HCT116 (cell line): ENCODE results near the gene ALG3. TPM values are rescaled to one million over a fixed set of nuclear protein-coding genes. Genes with fewer than 3 reads are reported as not detected.
A peak's percentile ranks its signal among the peaks of the same experiment; 100 is the strongest.

ENCODE experiments used
- ATAC-seq: fragments of 200-7000 bp; cut with Tn5 transposase; 2 replicates; pipeline ENCODE4 v1.9.1; 2020; ENCODE audit warnings: mild to moderate bottlenecking, moderate library complexity
- BruUV-seq: library from RNA; stranded (reverse); fragments of 400-500 nt; replicated peaks from 2 replicates; lab custom pipeline; 2021; lab: Mats Ljungman, UMichigan
- CTCF ChIA-PET: fragments of 300-600 bp; sonication (Branson Sonifier 250); formaldehyde crosslinking; loops from one replicate; lab custom pipeline; 2021; ENCODE audit warnings: antibody characterized with exemption; lab: Charles Lee
- POLR2A ChIA-PET: fragments of 300-600, 350-600 bp; sonication (Branson Sonifier 250); formaldehyde crosslinking; loops from one replicate; lab custom pipeline; 2021; ENCODE audit warnings: antibody characterized with exemption; lab: Charles Lee
- RAD21 ChIA-PET, 2 experiments: fragments of 300-600 bp; sonication (Branson Sonifier 250); formaldehyde crosslinking; loops; one replicate each; lab custom pipeline; 2023; ENCODE audit warnings: low total read pairs in 2 of 2; ENCODE audit not compliant: uncharacterized antibody in 2 of 2, unreplicated experiment in 2 of 2, low non-redundant PET in 1 of 2; lab: Charles Lee
- DNase-seq: peaks from one replicate; pipeline ENCODE4 v3.0.0-alpha.2; 2010; ENCODE audit warnings: low read depth, low spot score
- H2AFZ ChIP-seq: fragments of 200-600 bp; shearing (Covaris generic), sonication (generic); 2 replicates; pipeline ENCODE4 v1.6.1; 2017; ENCODE audit warnings: low read depth, mixed run types, mixed read lengths, antibody characterized with exemption, low read length; ENCODE audit not compliant: poor library complexity, severe bottlenecking
- H3K27ac ChIP-seq: 2 replicates; pipeline ENCODE4 v1.5.1; 2012; ENCODE audit warnings: low read depth, low read length
- H3K27me3 ChIP-seq: fragments of 200-600 bp; sonication (generic); 2 replicates; pipeline ENCODE4 v1.6.1; 2016; ENCODE audit warnings: mixed run types, low read length, mixed read lengths; ENCODE audit not compliant: insufficient read depth
- H3K36me3 ChIP-seq, 2 experiments: fragments of 200-500 bp in 1 of 2; fragments of 200-600 bp in 1 of 2; sonication (Bioruptor generic) in 1 of 2; sonication (generic) in 1 of 2; 2 replicates each; pipeline versions ENCODE4 v1.5.1 to v1.6.1; 2014 to 2016; ENCODE audit warnings: low read length in 2 of 2, inconsistent platforms in 1 of 2, mixed read lengths in 1 of 2, mixed run types in 1 of 2; ENCODE audit not compliant: insufficient read depth in 2 of 2, control insufficient read depth in 1 of 2
- H3K4me1 ChIP-seq, 2 experiments: fragments of 200-600 bp in 1 of 2; sonication (generic) in 1 of 2; 2 replicates each; pipeline versions ENCODE4 v1.5.1 to v1.6.1; 2012 to 2017; ENCODE audit warnings: low read length in 2 of 2, inconsistent platforms in 1 of 2, mild to moderate bottlenecking in 1 of 2, mixed read lengths in 1 of 2, mixed run types in 1 of 2, moderate library complexity in 1 of 2; ENCODE audit not compliant: insufficient read depth in 2 of 2, control insufficient read depth in 1 of 2
- H3K4me2 ChIP-seq: fragments of 200-600 bp; sonication (generic); 2 replicates; pipeline ENCODE4 v1.6.1; 2017; ENCODE audit warnings: mixed run types, low read length, mixed read lengths
- H3K4me3 ChIP-seq, 2 experiments: fragments of 200-600 bp in 1 of 2; sonication (generic) in 1 of 2; replicated peaks in 1 of 2; 2 replicates each; pipeline ENCODE4 v1.5.1; 2011 to 2016; ENCODE audit warnings: low read length in 2 of 2, control low read depth in 1 of 2, low read depth in 1 of 2, mild to moderate bottlenecking in 1 of 2, mixed read lengths in 1 of 2, mixed run types in 1 of 2
- H3K79me2 ChIP-seq: fragments of 200-600 bp; sonication (generic); 2 replicates; pipeline ENCODE4 v1.6.1; 2017; ENCODE audit warnings: mild to moderate bottlenecking, mixed run types, low read length, moderate library complexity, mixed read lengths; ENCODE audit not compliant: insufficient read depth
- H3K9ac ChIP-seq: fragments of 200-600 bp; sonication (generic); 2 replicates; pipeline ENCODE4 v1.6.1; 2016; ENCODE audit warnings: low read length, mixed read lengths
- H3K9me2 ChIP-seq: fragments of 200-600 bp; sonication (generic), shearing (Covaris generic); 2 replicates; pipeline ENCODE4 v1.6.1; 2017; ENCODE audit warnings: mixed run types, mild to moderate bottlenecking, moderate library complexity; ENCODE audit not compliant: insufficient read depth
- H3K9me3 ChIP-seq, 2 experiments: fragments of 200-500 bp in 1 of 2; fragments of 200-600 bp in 1 of 2; sonication (Bioruptor generic) in 1 of 2; sonication (generic) in 1 of 2; 2 replicates each; pipeline ENCODE4 v1.6.1; 2014 to 2017; ENCODE audit warnings: low read length in 2 of 2, mixed read lengths in 2 of 2, inconsistent platforms in 1 of 2, low read depth in 1 of 2, mild to moderate bottlenecking in 1 of 2, mixed run types in 1 of 2, moderate library complexity in 1 of 2; ENCODE audit not compliant: control insufficient read depth in 1 of 2, insufficient read depth in 1 of 2
- H4K20me1 ChIP-seq: fragments of 200-600 bp; sonication (generic), shearing (Covaris generic); 2 replicates; pipeline ENCODE4 v1.6.1; 2017; ENCODE audit warnings: mixed run types, mild to moderate bottlenecking, moderate library complexity; ENCODE audit not compliant: insufficient read depth
- CTCF ChIP-seq, 3 experiments: fragments of 200-600 bp in 1 of 3; sonication (generic) in 1 of 3; IDR thresholded peaks in 2 of 3; conservative IDR thresholded peaks in 1 of 3; 2 replicates each; pipeline ENCODE4 v1.5.1; 2012 to 2017; ENCODE audit warnings: low read depth in 2 of 3, low read length in 2 of 3, antibody characterized with exemption in 1 of 3, borderline replicate concordance in 1 of 3, control low read depth in 1 of 3, mild to moderate bottlenecking in 1 of 3, mixed read lengths in 1 of 3, mixed run types in 1 of 3, moderate library complexity in 1 of 3; ENCODE audit not compliant: insufficient read depth in 1 of 3
- EGR1 ChIP-seq: IDR thresholded peaks from 2 replicates; pipeline ENCODE4 v1.6.1; 2012; ENCODE audit warnings: low read depth
- ELF1 ChIP-seq: IDR thresholded peaks from 2 replicates; pipeline ENCODE4 v1.6.1; 2012; ENCODE audit warnings: low read depth, borderline replicate concordance
- EZH2 ChIP-seq: fragments of 200-600 bp; sonication (generic); IDR thresholded peaks from 2 replicates; pipeline ENCODE4 v1.6.1; 2017; ENCODE audit warnings: antibody characterized with exemption, mixed run types
- EZH2phosphoT487 ChIP-seq: fragments of 200-600 bp; IDR thresholded peaks from 2 replicates; pipeline ENCODE4 v1.6.1; 2018; ENCODE audit warnings: antibody characterized with exemption, borderline replicate concordance
- JUND ChIP-seq: IDR thresholded peaks from 2 replicates; pipeline ENCODE4 v1.6.1; 2012
- POLR2A ChIP-seq: IDR thresholded peaks from 2 replicates; pipeline ENCODE4 v1.7.0; 2011; ENCODE audit warnings: borderline replicate concordance; ENCODE audit not compliant: insufficient read depth, insufficient read length; ENCODE audit errors: extremely low read depth
- POLR2AphosphoS5 ChIP-seq: IDR thresholded peaks from 2 replicates; pipeline ENCODE4 v1.6.1; 2011; ENCODE audit warnings: mild to moderate bottlenecking, low read depth, low read length, moderate library complexity
- REST ChIP-seq: IDR thresholded peaks from 2 replicates; pipeline ENCODE4 v1.6.1; 2012; ENCODE audit warnings: low read depth
- SP1 ChIP-seq: IDR thresholded peaks from 2 replicates; pipeline ENCODE4 v1.6.1; 2012; ENCODE audit warnings: low read depth
- SRF ChIP-seq: IDR thresholded peaks from 2 replicates; pipeline ENCODE4 v1.6.1; 2012; ENCODE audit warnings: low read depth
- TCF7L2 ChIP-seq: IDR thresholded peaks from 2 replicates; pipeline ENCODE4 v1.7.0; 2011; ENCODE audit warnings: borderline replicate concordance, inconsistent platforms; ENCODE audit not compliant: insufficient read depth, insufficient read length; ENCODE audit errors: extremely low read depth
- ZBTB33 ChIP-seq: IDR thresholded peaks from 2 replicates; pipeline ENCODE4 v1.6.1; 2011; ENCODE audit warnings: mild to moderate bottlenecking, low read length, moderate library complexity; ENCODE audit not compliant: insufficient replicate concordance; ENCODE audit errors: extremely low read depth
- ZFX ChIP-seq: fragments of 450-650 bp; IDR thresholded peaks from 2 replicates; pipeline ENCODE4 v1.6.1; 2017
- ZNF274 ChIP-seq: fragments of 200-500 bp; sonication (Bioruptor generic); IDR thresholded peaks from 2 replicates; pipeline ENCODE4 v1.6.1; 2014; ENCODE audit warnings: mild to moderate bottlenecking, low read depth, low read length, inconsistent platforms
- intact Hi-C: fragments of 100-400 bp; cut with micrococcal nuclease; formaldehyde crosslinking; loops from 2 replicates; pipeline ENCODE4 v1.10.0; 2022
- total RNA-seq: library from RNA; stranded (reverse); gene quantifications from one replicate; pipeline ENCODE4 v1.2.1, GENCODE V29; 2021; ENCODE audit not compliant: unreplicated experiment

The ALG3 gene
- total RNA-seq, 1 experiment from 2014 or later: 56.6 TPM

- no TSS peak for BruUV-seq
- Histone ChIP-seq H2AFZ (no peak within 1 kb of the TSS), H3K27ac (peak within 1 kb of the TSS; percentile 52; the same call in 1 of the 2 replicates), H3K79me2 (no peaks in the 10 kb centered on the region), H3K4me1 (peaks cover 7 to 28% of the 10 kb centered on the region in 2 experiments), H3K9me2 (no peaks in the 10 kb centered on the region), H3K27me3 (no peaks in the 10 kb centered on the region), H3K4me2 (peak within 1 kb of the TSS; percentile 97), H3K36me3 (no peaks in the 10 kb centered on the region), H3K9me3 (no peaks in the 10 kb centered on the region), H4K20me1 (no peaks in the 10 kb centered on the region), H3K9ac (peak within 1 kb of the TSS; percentile 61), H3K4me3 (peak within 1 kb of the TSS; percentile 73 to 77)
- ChIA-PET RAD21 (no interaction called here), CTCF (interaction anchor here (0.5 to 2.1 kb wide), 2 partner anchors 34 to 71 kb away, joined by 3 to 4 read pairs; no protein-coding TSS in a partner anchor), POLR2A (interaction anchor here (1.2 kb wide), 1 partner anchor 59 kb away, joined by 3 read pairs; no protein-coding TSS in a partner anchor)
- ATAC-seq: peak; percentile 89
- DNase-seq: peak; percentile 46
- intact Hi-C loops: no loop called here
- TF ChIP-seq SP1 (no peak), REST (no peak), ZNF274 (no peak), EZH2 (no peak), POLR2AphosphoS5 (peak; percentile 94), CTCF (IDR thresholded peaks at IDR 0.05 in 2 of 3, conservative IDR thresholded peaks at IDR 0.05 in 1 of 3; ENCODE audit: borderline replicate concordance in 1 of 3, insufficient read depth in 1 of 3, low read depth in 2 of 3, low read length in 2 of 3) (peak in 1 of 3 experiments; percentile 45; a peak in 1 of 6 replicates), JUND (no peak), EGR1 (peak; percentile 71; the same call in 1 of the 2 replicates), POLR2A (peak; percentile 51), SRF (no peak), EZH2phosphoT487 (no peak), ZFX (peak; percentile 23; the same call in 1 of the 2 replicates), ZBTB33 (no peak), TCF7L2 (no peak), ELF1 (no peak)
Measured at GRCh38 chr3:184229394-184230080, 19.2 kb downstream of the ALG3 start, which contains the start of gene VWA5B2. VWA5B2 (plus strand) TSS chr3:184229585; CDS start chr3:184230529, 944 bp downstream.
